ENCODE data around the gene CHID1.

- TF ChIP-seq POLR2A (IDR thresholded peaks at IDR 0.05) (no peak), CTCF (IDR thresholded peaks at IDR 0.05) (no peak)
Measured at GRCh38 chr11:865462-866430, 44.9 kb downstream of the CHID1 start.

Data from body of pancreas (tissue), 4 donors.